ENCODE results near the gene SLC12A6. TPM values are rescaled to one million over a fixed set of nuclear protein-coding genes. Genes with fewer than 3 reads are reported as not detected.
"Not testable (repeated sequence)": the region's sequence is repeated elsewhere in the genome, so short reads cannot be mapped to it uniquely, and the experiment has no call there.

The SLC12A6 gene
- total and polyA plus RNA-seq, 4 donors: 14.8 to 46.0 (median 30.3) TPM

DNA sequence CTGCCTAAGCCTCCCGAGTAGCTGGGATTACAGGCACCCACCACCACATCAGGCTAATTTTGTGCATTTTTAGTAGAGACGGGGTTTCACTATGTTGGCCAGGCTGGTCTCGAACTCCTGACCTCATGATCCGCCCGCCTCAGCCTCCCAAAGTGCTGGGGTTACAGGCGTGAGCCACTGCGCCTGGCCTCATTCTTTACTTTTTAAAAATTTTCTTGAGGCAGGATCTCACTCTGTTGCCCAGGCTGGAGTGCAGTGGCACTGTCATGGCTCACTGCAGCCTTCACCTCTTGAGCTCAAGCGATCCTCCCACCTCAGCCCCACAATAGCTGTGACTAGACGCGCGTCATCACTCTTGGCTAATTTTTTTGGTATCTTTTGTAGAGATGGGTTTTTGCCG lies 15.4 kb upstream of the SLC12A6 start:
- H3K27ac ChIP-seq (ENCODE audit: low read depth in 1 of 2, low read length in 2 of 2); H3K27me3 ChIP-seq (ENCODE audit: control insufficient read depth in 1 of 2, insufficient read depth in 2 of 2, low read length in 1 of 2); H3K4me3 ChIP-seq (ENCODE audit: low read length in 2 of 2); H3K36me3 ChIP-seq (ENCODE audit: control insufficient read depth in 1 of 2, insufficient read depth in 2 of 2, low read length in 1 of 2); H3K9me3 ChIP-seq (ENCODE audit: control insufficient read depth, low read length); intact Hi-C loops (cut with DNase I); ATAC-seq (ENCODE audit: low FRiP score); H3K4me1 ChIP-seq (ENCODE audit: control insufficient read depth in 1 of 2, insufficient read depth in 2 of 2, low read length in 2 of 2); DNase-seq: not testable (repeated sequence)
- 91 to 95% methylated on average over 12 of the region's 12 CpGs for WGBS, 2 donors

DNA sequence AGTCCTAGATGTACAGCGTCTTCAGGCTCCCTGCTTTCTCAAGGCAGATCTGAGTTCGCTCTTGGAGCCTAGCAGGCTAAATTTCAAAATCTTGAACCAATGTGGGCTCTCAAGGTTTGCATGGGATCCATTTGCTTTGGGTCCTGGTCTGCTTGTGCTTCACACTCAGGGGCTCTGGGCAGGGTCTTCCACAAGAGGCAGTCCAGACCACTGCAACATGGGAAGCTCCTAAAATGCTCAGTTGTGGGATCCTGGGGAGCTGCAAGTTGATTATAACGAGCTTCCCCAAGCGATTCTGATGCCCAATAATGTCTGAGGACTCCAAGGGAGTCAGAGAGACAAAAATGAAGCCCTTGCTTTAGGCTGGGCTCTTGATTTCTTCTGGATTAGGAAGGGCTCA lies 12.2 kb upstream of the SLC12A6 start:
- WGBS, 2 donors: 84 to 87% methylated on average over 4 of the region's 4 CpGs
- DNase-seq (no peak), ATAC-seq (ENCODE audit: low FRiP score) (no peak)
- intact Hi-C loops (cut with DNase I): loop anchor here in 1 of 2 donors (10.0 kb wide), 1 partner anchor 235 kb away; the partner anchor contains the start of gene GOLGA8B
- Histone ChIP-seq H3K27ac (ENCODE audit: low read depth in 1 of 2, low read length in 2 of 2) (no peak overlapping the region), H3K4me3 (ENCODE audit: low read length in 2 of 2) (no peak overlapping the region), H3K36me3 (ENCODE audit: control insufficient read depth in 1 of 2, insufficient read depth in 2 of 2, low read length in 1 of 2) (no peaks in the 10 kb centered on the region), H3K4me1 (ENCODE audit: control insufficient read depth in 1 of 2, insufficient read depth in 2 of 2, low read length in 2 of 2) (no peaks in the 10 kb centered on the region), H3K9me3 (ENCODE audit: control insufficient read depth, low read length) (no peaks in the 10 kb centered on the region), H3K27me3 (ENCODE audit: control insufficient read depth in 1 of 2, insufficient read depth in 2 of 2, low read length in 1 of 2) (no peaks in the 10 kb centered on the region)

DNA sequence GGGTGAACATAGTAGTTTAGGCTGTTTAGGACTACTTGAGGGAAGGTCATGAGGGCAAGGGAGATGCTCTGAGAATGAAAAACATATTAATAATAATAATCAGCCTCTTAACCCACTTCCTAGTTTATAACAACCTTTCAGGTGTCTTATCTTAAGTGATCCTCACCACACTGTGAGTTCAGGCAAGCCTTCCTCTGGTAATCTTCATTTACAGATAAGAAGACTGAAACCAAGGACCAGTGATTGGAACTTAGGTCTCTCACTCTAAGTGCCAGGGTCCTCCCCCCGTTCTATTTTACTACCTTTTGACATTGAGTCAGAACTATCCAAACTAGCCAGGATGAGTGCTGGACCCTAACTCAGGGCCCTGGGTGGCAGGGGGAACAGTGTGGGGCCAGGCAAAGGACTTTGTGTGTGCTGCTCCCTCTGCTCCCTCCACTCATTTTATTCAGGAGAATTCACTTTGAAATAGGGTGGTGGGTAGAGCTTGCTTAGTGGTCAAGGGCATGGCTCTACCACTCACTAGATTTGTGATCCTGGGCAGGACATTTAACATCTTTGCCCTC lies 11.2 kb upstream of the SLC12A6 start:
- ATAC-seq (ENCODE audit: low FRiP score) (no peak), DNase-seq (no peak)
- intact Hi-C loops (cut with DNase I): loop anchor here in 1 of 2 donors (10.0 kb wide), 1 partner anchor 236 kb away; the partner anchor contains the start of gene GOLGA8B
- no peaks in the 10 kb centered on the region for H3K4me1 ChIP-seq (ENCODE audit: control insufficient read depth in 1 of 2, insufficient read depth in 2 of 2, low read length in 2 of 2)
- H3K36me3 ChIP-seq (ENCODE audit: control insufficient read depth in 1 of 2, insufficient read depth in 2 of 2, low read length in 1 of 2): no peaks in the 10 kb centered on the region
- WGBS, 2 donors: 65 to 68% methylated on average over 1 of the region's 1 CpG
- H3K27me3 ChIP-seq (ENCODE audit: control insufficient read depth in 1 of 2, insufficient read depth in 2 of 2, low read length in 1 of 2): no peaks in the 10 kb centered on the region
- no peaks in the 10 kb centered on the region for H3K9me3 ChIP-seq (ENCODE audit: control insufficient read depth, low read length)
- H3K27ac ChIP-seq (ENCODE audit: low read depth in 1 of 2, low read length in 2 of 2): no peak overlapping the region
- no peak overlapping the region for H3K4me3 ChIP-seq (ENCODE audit: low read length in 2 of 2)

DNA sequence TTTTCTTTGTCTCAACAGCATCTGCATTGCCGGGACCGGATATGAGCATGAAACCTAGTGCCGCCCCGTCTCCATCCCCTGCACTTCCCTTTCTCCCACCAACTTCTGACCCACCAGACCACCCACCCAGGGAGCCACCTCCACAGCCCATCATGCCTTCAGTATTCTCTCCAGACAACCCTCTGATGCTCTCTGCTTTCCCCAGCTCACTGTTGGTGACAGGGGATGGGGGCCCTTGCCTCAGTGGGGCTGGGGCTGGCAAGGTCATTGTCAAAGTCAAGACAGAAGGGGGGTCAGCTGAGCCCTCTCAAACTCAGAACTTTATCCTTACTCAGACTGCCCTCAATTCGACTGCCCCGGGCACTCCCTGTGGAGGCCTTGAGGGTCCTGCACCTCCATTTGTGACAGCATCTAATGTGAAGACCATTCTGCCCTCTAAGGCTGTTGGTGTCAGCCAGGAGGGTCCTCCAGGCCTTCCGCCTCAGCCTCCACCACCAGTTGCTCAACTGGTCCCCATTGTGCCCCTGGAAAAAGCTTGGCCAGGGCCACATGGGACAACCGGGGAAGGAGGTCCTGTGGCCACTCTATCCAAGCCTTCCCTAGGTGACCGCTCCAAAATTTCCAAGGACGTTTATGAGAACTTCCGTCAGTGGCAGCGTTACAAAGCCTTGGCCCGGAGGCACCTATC lies 10.5 kb upstream of the SLC12A6 start:
- Histone ChIP-seq H3K27ac (ENCODE audit: low read depth in 1 of 2, low read length in 2 of 2) (no peak overlapping the region), H3K27me3 (ENCODE audit: control insufficient read depth in 1 of 2, insufficient read depth in 2 of 2, low read length in 1 of 2) (no peaks in the 10 kb centered on the region), H3K4me1 (ENCODE audit: control insufficient read depth in 1 of 2, insufficient read depth in 2 of 2, low read length in 2 of 2) (no peaks in the 10 kb centered on the region), H3K9me3 (ENCODE audit: control insufficient read depth, low read length) (no peaks in the 10 kb centered on the region), H3K36me3 (ENCODE audit: control insufficient read depth in 1 of 2, insufficient read depth in 2 of 2, low read length in 1 of 2) (no peaks in the 10 kb centered on the region), H3K4me3 (ENCODE audit: low read length in 2 of 2) (no peak overlapping the region)
- no peak for DNase-seq
- 83 to 85% methylated on average over 13 of the region's 13 CpGs for WGBS, 2 donors
- no peak for ATAC-seq (ENCODE audit: low FRiP score)
- intact Hi-C loops (cut with DNase I): loop anchor here in 1 of 2 donors (10.0 kb wide), 1 partner anchor 237 kb away; the partner anchor contains the start of gene GOLGA8B

GRCh38 chr15:34342737-34343575 lies 5.4 kb upstream of the SLC12A6 start, which contains the start of the genes NOP10 and NUTM1:
Gene NOP10 (minus strand): TSS chr15:34343136. CDS start chr15:34343073, 63 bp downstream.
Gene NUTM1 (plus strand): TSS chr15:34343315. CDS start chr15:34343697, 382 bp downstream.
- ATAC-seq (ENCODE audit: low FRiP score): peak; percentile 96

DNA sequence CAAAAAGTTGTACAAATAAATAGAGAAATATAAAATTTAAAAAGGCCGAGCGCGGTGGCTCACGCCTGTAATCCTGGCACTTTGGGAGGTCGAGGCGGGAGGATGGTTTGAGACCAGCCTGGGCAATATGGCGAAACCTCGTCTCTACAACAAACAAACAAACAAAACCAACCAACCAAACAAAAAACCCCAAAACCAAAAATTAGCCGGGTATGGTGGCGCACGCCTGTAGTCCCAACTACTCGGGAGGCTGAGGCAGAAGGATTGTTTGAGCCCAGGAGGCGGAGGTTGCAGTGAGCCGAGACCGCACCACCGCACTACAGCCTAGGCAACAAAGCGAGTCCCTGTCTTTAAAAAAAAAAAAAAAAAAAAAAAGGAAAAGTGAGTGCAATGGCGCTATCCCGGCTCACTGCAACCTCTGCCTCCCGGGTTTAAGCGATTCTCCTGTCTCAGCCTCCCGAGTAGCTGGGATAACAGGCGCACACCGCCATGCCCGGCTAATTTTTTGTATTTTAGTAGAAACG lies 4.7 kb upstream of the SLC12A6 start:
- H3K4me3 ChIP-seq (ENCODE audit: low read length in 2 of 2): peak overlapping the region; percentile 64 to 78
- H3K27me3 ChIP-seq (ENCODE audit: control insufficient read depth in 1 of 2, insufficient read depth in 2 of 2, low read length in 1 of 2); H3K4me1 ChIP-seq (ENCODE audit: control insufficient read depth in 1 of 2, insufficient read depth in 2 of 2, low read length in 2 of 2); DNase-seq; H3K36me3 ChIP-seq (ENCODE audit: control insufficient read depth in 1 of 2, insufficient read depth in 2 of 2, low read length in 1 of 2); ATAC-seq (ENCODE audit: low FRiP score); H3K9me3 ChIP-seq (ENCODE audit: control insufficient read depth, low read length): not testable (repeated sequence)
- intact Hi-C loops (cut with DNase I): loop anchor here in 1 of 2 donors (2.0 to 10.0 kb wide), 3 partner anchors 25 to 243 kb away; partner anchors contain the start of genes GOLGA8B and LPCAT4
- 42% methylated on average over 26 of the region's 26 CpGs for WGBS, 2 donors
- H3K27ac ChIP-seq (ENCODE audit: low read depth in 1 of 2, low read length in 2 of 2): peak overlapping the region in 1 of 2 donors; percentile 50

More at GRCh38 chr15:34342737-34343575, 5.4 kb upstream of the SLC12A6 start, which contains the start of the genes NOP10 and NUTM1:
- Histone ChIP-seq H3K36me3 (ENCODE audit: control insufficient read depth in 1 of 2, insufficient read depth in 2 of 2, low read length in 1 of 2) (peaks cover 0 to 1% of the 10 kb centered on the region in 2 donors), H3K27me3 (ENCODE audit: control insufficient read depth in 1 of 2, insufficient read depth in 2 of 2, low read length in 1 of 2) (no peaks in the 10 kb centered on the region), H3K4me1 (ENCODE audit: control insufficient read depth in 1 of 2, insufficient read depth in 2 of 2, low read length in 2 of 2) (no peaks in the 10 kb centered on the region), H3K4me3 (ENCODE audit: low read length in 2 of 2) (peak within 1 kb of the TSS; percentile 64 to 78), H3K9me3 (ENCODE audit: control insufficient read depth, low read length) (no peaks in the 10 kb centered on the region), H3K27ac (ENCODE audit: low read depth in 1 of 2, low read length in 2 of 2) (peak within 1 kb of the TSS in 1 of 2 donors; percentile 50)
- 1% methylated on average over 38 of the region's 38 CpGs for WGBS, 2 donors
- peak; percentile 94 to 97 for DNase-seq
- intact Hi-C loops (cut with DNase I): loop anchor here in 1 of 2 donors (2.0 to 10.0 kb wide), 3 partner anchors 24 to 242 kb away; partner anchors contain the start of genes GOLGA8B and LPCAT4

DNA sequence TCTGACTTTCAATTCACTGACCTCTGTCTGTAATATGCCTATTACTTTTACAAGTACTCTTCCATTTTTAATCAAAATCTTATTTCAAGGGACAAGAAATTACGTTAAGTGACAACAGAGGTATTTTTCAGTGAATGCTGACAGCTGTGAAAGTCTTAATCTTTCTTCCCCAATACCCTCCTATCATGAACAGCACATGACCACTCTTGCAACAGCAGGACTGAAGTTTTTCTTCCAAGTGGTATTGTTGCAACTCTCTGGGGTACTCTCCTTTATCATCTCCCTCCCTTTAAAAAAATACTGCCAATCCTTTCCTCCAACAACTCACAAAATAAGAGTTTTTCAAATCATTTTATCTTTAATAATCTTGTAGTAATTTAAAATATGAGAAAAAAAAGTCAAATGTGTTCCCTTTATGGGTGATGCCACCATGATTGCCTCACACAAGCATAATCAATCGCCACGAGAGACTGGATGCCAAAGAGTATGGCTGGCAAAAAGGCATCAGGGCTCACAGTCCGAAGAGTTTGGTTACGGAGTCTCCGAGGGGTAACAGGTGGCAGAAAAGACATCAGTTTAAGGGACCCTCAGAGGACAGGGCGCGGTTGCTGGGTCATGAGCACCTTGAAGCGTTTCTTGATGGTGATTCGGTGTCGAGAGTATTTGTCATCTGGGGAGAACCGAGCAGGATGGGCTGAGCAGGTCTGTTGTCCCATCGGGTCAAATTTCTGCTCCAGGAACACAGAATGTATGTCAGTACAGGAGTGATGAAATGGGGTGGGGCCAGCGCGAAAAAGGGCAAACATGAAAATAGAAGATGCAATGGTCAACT lies 4.0 kb upstream of the SLC12A6 start:
- WGBS, 2 donors: 94 to 95% methylated on average over 15 of the region's 15 CpGs
- no peaks in the 10 kb centered on the region for H3K27me3 ChIP-seq (ENCODE audit: control insufficient read depth in 1 of 2, insufficient read depth in 2 of 2, low read length in 1 of 2)
- intact Hi-C loops (cut with DNase I): loop anchor here in 1 of 2 donors (2.0 to 10.0 kb wide), 3 partner anchors 25 to 243 kb away; partner anchors contain the start of genes GOLGA8B and LPCAT4
- H3K4me3 ChIP-seq (ENCODE audit: low read length in 2 of 2): no peak overlapping the region
- ATAC-seq (ENCODE audit: low FRiP score): no peak
- H3K4me1 ChIP-seq (ENCODE audit: control insufficient read depth in 1 of 2, insufficient read depth in 2 of 2, low read length in 2 of 2): no peaks in the 10 kb centered on the region
- H3K9me3 ChIP-seq (ENCODE audit: control insufficient read depth, low read length): no peaks in the 10 kb centered on the region
- H3K36me3 ChIP-seq (ENCODE audit: control insufficient read depth in 1 of 2, insufficient read depth in 2 of 2, low read length in 1 of 2): peaks cover 0 to 1% of the 10 kb centered on the region in 2 donors
- DNase-seq: no peak
- no peak overlapping the region for H3K27ac ChIP-seq (ENCODE audit: low read depth in 1 of 2, low read length in 2 of 2)

All from aorta (tissue), 5 donors.